MCF 10A (cell line): Measurements from ENCODE around the gene EXOC2. TPM values are rescaled to one million over a fixed set of nuclear protein-coding genes. Genes with fewer than 3 reads are reported as not detected.

Experiments
- BruUV-seq: library from RNA; stranded (reverse); fragments of 400-500 nt; replicated peaks from 2 replicates; lab custom pipeline; 2021; lab: Mats Ljungman, UMichigan
- CTCF ChIA-PET: fragments of 300-600 bp; sonication (Branson Sonifier 250); formaldehyde crosslinking; extraction: SDS; loops from one replicate; lab custom pipeline; 2021; ENCODE audit warnings: antibody characterized with exemption, inconsistent platforms; lab: Yijun Ruan, JAX
- POLR2A ChIA-PET: fragments of 300-600, 350-650 bp; sonication (Branson Sonifier 250); formaldehyde crosslinking; extraction: SDS; loops from one replicate; lab custom pipeline; 2020; ENCODE audit warnings: antibody characterized with exemption, inconsistent platforms; lab: Yijun Ruan, JAX
- DNase-seq: peaks from one replicate; pipeline ENCODE4 v3.0.0-alpha.2; 2018; ENCODE audit not compliant: unreplicated experiment
- H3K27ac Mint-ChIP-seq: one replicate; pipeline ENCODE4 v1.8.0; 2022; ENCODE audit warnings: mild to moderate bottlenecking, low read depth, mixed read lengths; ENCODE audit not compliant: unreplicated experiment
- H3K27me3 Mint-ChIP-seq: one replicate; pipeline ENCODE4 v1.8.0; 2022; ENCODE audit warnings: mixed read lengths; ENCODE audit not compliant: insufficient read depth, unreplicated experiment
- H3K36me3 Mint-ChIP-seq: one replicate; pipeline ENCODE4 v1.8.0; 2022; ENCODE audit warnings: mild to moderate bottlenecking, moderate library complexity, mixed read lengths; ENCODE audit not compliant: insufficient read depth, unreplicated experiment
- H3K4me1 Mint-ChIP-seq: one replicate; pipeline ENCODE4 v1.8.0; 2022; ENCODE audit warnings: mixed read lengths; ENCODE audit not compliant: insufficient read depth, unreplicated experiment
- H3K4me3 Mint-ChIP-seq: one replicate; pipeline ENCODE4 v1.8.0; 2022; ENCODE audit warnings: mild to moderate bottlenecking, moderate library complexity, mixed read lengths; ENCODE audit not compliant: unreplicated experiment
- H3K9me3 Mint-ChIP-seq: one replicate; pipeline ENCODE4 v1.8.0; 2022; ENCODE audit warnings: mixed read lengths; ENCODE audit not compliant: unreplicated experiment
- CTCF ChIP-seq: fragments of 200-600 bp; IDR thresholded peaks from one replicate; pipeline ENCODE4 v1.8.0; 2022; ENCODE audit warnings: antibody characterized with exemption, mild to moderate bottlenecking; ENCODE audit not compliant: unreplicated experiment
- intact Hi-C: fragments of 100-400 bp; cut with micrococcal nuclease; formaldehyde crosslinking; loops from 2 replicates; pipeline ENCODE4 v1.14.1; 2022
- total RNA-seq: library from RNA; stranded (reverse); gene quantifications from 2 replicates; pipeline ENCODE4 v1.2.3, GENCODE V29; 2022

Gene EXOC2
- total RNA-seq, 1 experiment from 2014 or later, result 14.6 TPM

GRCh38 chr6:444653-445275 is 248.2 kb downstream of the EXOC2 start:
- no peak for TF ChIP-seq CTCF
- H3K4me1 Mint-ChIP-seq, result no peaks in the 10 kb centered on the region
- ChIA-PET CTCF (interaction anchor here (1.2 kb wide), 1 partner anchor 10 kb away, joined by 3 read pairs; no protein-coding TSS in a partner anchor), POLR2A (no interaction called here)
- intact Hi-C loops, result no loop called here
- H3K27ac Mint-ChIP-seq, result no peak overlapping the region
- BruUV-seq, result no TSS peak
- peaks cover 13% of the 10 kb centered on the region for H3K9me3 Mint-ChIP-seq
- no peak overlapping the region for H3K4me3 Mint-ChIP-seq
- no peak for DNase-seq
- H3K27me3 Mint-ChIP-seq, result no peaks in the 10 kb centered on the region
- no peaks in the 10 kb centered on the region for H3K36me3 Mint-ChIP-seq

- DNase-seq, result no peak
- Mint-ChIP-seq H3K27me3 (no peaks in the 10 kb centered on the region), H3K9me3 (peaks cover 4% of the 10 kb centered on the region), H3K4me3 (no peak overlapping the region), H3K27ac (no peak overlapping the region), H3K4me1 (no peaks in the 10 kb centered on the region), H3K36me3 (no peaks in the 10 kb centered on the region)
- intact Hi-C loops, result no loop called here
- BruUV-seq, result no TSS peak
- TF ChIP-seq CTCF, result no peak
- CTCF ChIA-PET, result no interaction called here
- POLR2A ChIA-PET, result no interaction called here
These were observed 249.2 kb downstream of the EXOC2 start for GRCh38 chr6:443621-444159.

- BruUV-seq, result no TSS peak
- Mint-ChIP-seq H3K36me3 (no peaks in the 10 kb centered on the region), H3K9me3 (no peaks in the 10 kb centered on the region), H3K27ac (no peak overlapping the region), H3K4me3 (no peak overlapping the region), H3K27me3 (no peaks in the 10 kb centered on the region), H3K4me1 (no peaks in the 10 kb centered on the region)
- ChIA-PET CTCF (no interaction called here), POLR2A (no interaction called here)
- no peak for TF ChIP-seq CTCF
- DNase-seq, result no peak
- intact Hi-C loops, result no loop called here
These were observed 251.6 kb downstream of the EXOC2 start for GRCh38 chr6:441126-441920.

- ChIA-PET POLR2A (interaction anchor here (1.0 kb wide), 1 partner anchor 21 kb away, joined by 3 read pairs; no protein-coding TSS in a partner anchor), CTCF (no interaction called here)
- H3K36me3 Mint-ChIP-seq, result no peaks in the 10 kb centered on the region
- intact Hi-C loops, result no loop called here
- no peak overlapping the region for H3K27ac Mint-ChIP-seq
- H3K27me3 Mint-ChIP-seq, result no peaks in the 10 kb centered on the region
- DNase-seq, result no peak
- no peaks in the 10 kb centered on the region for H3K4me1 Mint-ChIP-seq
- H3K9me3 Mint-ChIP-seq, result no peaks in the 10 kb centered on the region
- BruUV-seq, result no TSS peak
- no peak for TF ChIP-seq CTCF
- no peak overlapping the region for H3K4me3 Mint-ChIP-seq
These were observed 253.2 kb downstream of the EXOC2 start for GRCh38 chr6:439641-440167.
